NCI-H2171 treated with DMSO at 0.1 percent for 48 hours (cell line): ENCODE measurements around the gene FHOD3.

Experiments used
- DNase-seq: peaks from one replicate; lab custom pipeline; 2025; lab: John Stamatoyannopoulos, UW

Gene FHOD3

GRCh38 chr18:36322734-36323133, 25.2 kb downstream of the FHOD3 start:
- no peak for DNase-seq

- no peak for DNase-seq
These were observed 25.9 kb downstream of the FHOD3 start for GRCh38 chr18:36323421-36323820.

GRCh38 chr18:36325846-36326245, 28.3 kb downstream of the FHOD3 start:
- no peak for DNase-seq

- no peak for DNase-seq
These were observed 29.3 kb downstream of the FHOD3 start for GRCh38 chr18:36326771-36327170.

- no peak for DNase-seq
These were observed 30.1 kb downstream of the FHOD3 start for GRCh38 chr18:36327352-36328316.

- DNase-seq = no peak
These were observed 30.9 kb downstream of the FHOD3 start for GRCh38 chr18:36328385-36328858.

GRCh38 chr18:36328916-36329315, 31.4 kb downstream of the FHOD3 start:
- no peak for DNase-seq

GRCh38 chr18:36329684-36330434, 32.3 kb downstream of the FHOD3 start:
- DNase-seq = no peak

- no peak for DNase-seq
These were observed 33.0 kb downstream of the FHOD3 start for GRCh38 chr18:36330435-36331052.

GRCh38 chr18:36331521-36331971, 34.0 kb downstream of the FHOD3 start:
- DNase-seq = no peak

- DNase-seq = no peak
These were observed 35.9 kb downstream of the FHOD3 start for GRCh38 chr18:36333414-36333813.

- no peak for DNase-seq
These were observed 37.3 kb downstream of the FHOD3 start for GRCh38 chr18:36334798-36335197.

- DNase-seq = no peak
These were observed 38.2 kb downstream of the FHOD3 start for GRCh38 chr18:36335476-36336279.

GRCh38 chr18:36337679-36338402, 40.3 kb downstream of the FHOD3 start:
- DNase-seq = no peak

- no peak for DNase-seq
These were observed 41.0 kb downstream of the FHOD3 start for GRCh38 chr18:36338403-36338933.

GRCh38 chr18:36340246-36340645, 42.7 kb downstream of the FHOD3 start:
- peak; percentile 16 for DNase-seq

- no peak for DNase-seq
These were observed 44.4 kb downstream of the FHOD3 start for GRCh38 chr18:36341944-36342343.

GRCh38 chr18:36348331-36348730, 50.8 kb downstream of the FHOD3 start:
- DNase-seq = no peak

- DNase-seq = no peak
These were observed 51.5 kb downstream of the FHOD3 start for GRCh38 chr18:36348971-36349417.

GRCh38 chr18:36349552-36349951, 52.0 kb downstream of the FHOD3 start:
- DNase-seq = no peak
